Neural cell (in vitro differentiated cells): ENCODE results near the gene NAGS. TPM values are rescaled to one million over a fixed set of nuclear protein-coding genes. Genes with fewer than 3 reads are reported as not detected.
"Not testable (repeated sequence)": the region's sequence is repeated elsewhere in the genome, so short reads cannot be mapped to it uniquely, and the experiment has no call there.

ENCODE experiments used
- H2AFZ ChIP-seq: fragments of 200-600, 300-800 bp; sonication (generic), shearing (Covaris generic); 2 replicates; pipeline ENCODE4 v1.6.0; 2014; ENCODE audit warnings: low read depth, mild to moderate bottlenecking, antibody characterized with exemption, low read length, moderate library complexity
- H3F3A ChIP-seq: fragments of 200-600 bp; shearing (Covaris generic); 2 replicates; pipeline ENCODE4 v1.6.1; 2016; ENCODE audit warnings: mild to moderate bottlenecking, moderate library complexity, mixed read lengths, antibody characterized with exemption, low read length; ENCODE audit not compliant: insufficient read depth, poor library complexity, severe bottlenecking
- H3K27ac ChIP-seq: fragments of 200-600, 300-800 bp; sonication (generic), shearing (Covaris generic); 2 replicates; pipeline ENCODE4 v1.5.1; 2014; ENCODE audit warnings: mild to moderate bottlenecking, low read length, moderate library complexity
- H3K27me3 ChIP-seq: fragments of 300-800, 200-600 bp; sonication (generic), shearing (Covaris generic); 2 replicates; pipeline ENCODE4 v1.6.0; 2014; ENCODE audit warnings: mild to moderate bottlenecking, low read depth, low read length, moderate library complexity; ENCODE audit not compliant: insufficient read depth
- H3K36me3 ChIP-seq: fragments of 300-800, 200-600 bp; sonication (generic), shearing (Covaris generic); 2 replicates; pipeline ENCODE4 v1.5.1; 2014; ENCODE audit warnings: mild to moderate bottlenecking, antibody characterized with exemption, low read length, moderate library complexity; ENCODE audit not compliant: insufficient read depth
- H3K4me2 ChIP-seq: fragments of 300-800, 200-600 bp; sonication (generic), shearing (Covaris generic); 2 replicates; pipeline ENCODE4 v1.6.0; 2014; ENCODE audit warnings: mild to moderate bottlenecking, low read length
- H3K4me3 ChIP-seq: fragments of 300-800, 200-600 bp; sonication (generic), shearing (Covaris generic); 2 replicates; pipeline ENCODE4 v1.5.1; 2014; ENCODE audit warnings: mild to moderate bottlenecking, low read length, moderate library complexity
- H3K79me2 ChIP-seq: fragments of 200-600 bp; shearing (Covaris generic); replicated peaks from 2 replicates; pipeline ENCODE4 v1.6.0; 2014; ENCODE audit warnings: mild to moderate bottlenecking, low read length, moderate library complexity; ENCODE audit not compliant: insufficient read depth
- H3K9ac ChIP-seq: fragments of 300-800, 200-600 bp; sonication (generic), shearing (Covaris generic); 2 replicates; pipeline ENCODE4 v1.6.1; 2016; ENCODE audit warnings: mild to moderate bottlenecking, low read length, mixed read lengths
- H3K9me2 ChIP-seq: fragments of 200-600 bp; shearing (Covaris generic); 2 replicates; pipeline ENCODE4 v1.6.1; 2016; ENCODE audit warnings: mild to moderate bottlenecking, low read length, mixed read lengths; ENCODE audit not compliant: insufficient read depth
- H3K9me3 ChIP-seq: fragments of 200-600, 300-800 bp; sonication (generic), shearing (Covaris generic); 2 replicates; pipeline ENCODE4 v1.6.1; 2016; ENCODE audit warnings: mild to moderate bottlenecking, mixed run types, low read length, moderate library complexity, mixed read lengths
- H4K20me1 ChIP-seq: fragments of 200-600 bp; shearing (Covaris generic); 2 replicates; pipeline ENCODE4 v1.6.1; 2016; ENCODE audit warnings: mild to moderate bottlenecking, mixed run types; ENCODE audit not compliant: insufficient read depth
- CTCF ChIP-seq: fragments of 450-650 bp; IDR thresholded peaks from 2 replicates; pipeline ENCODE4 v1.5.1; 2014; ENCODE audit warnings: antibody characterized with exemption, mild to moderate bottlenecking, moderate library complexity; ENCODE audit not compliant: poor library complexity, severe bottlenecking
- EP300 ChIP-seq: fragments of 450-650 bp; conservative IDR thresholded peaks from 2 replicates; pipeline ENCODE4 v1.6.1; 2014; ENCODE audit warnings: antibody characterized with exemption, mild to moderate bottlenecking, moderate library complexity; ENCODE audit not compliant: poor library complexity, severe bottlenecking
- EZH2 ChIP-seq: fragments of 200-600, 300-800 bp; shearing (Covaris generic), sonication (generic); IDR thresholded peaks from 2 replicates; pipeline ENCODE4 v1.6.1; 2014; ENCODE audit warnings: antibody characterized with exemption, low read length, borderline replicate concordance, mild to moderate bottlenecking; ENCODE audit not compliant: insufficient read depth, poor library complexity, severe bottlenecking
- MXI1 ChIP-seq: fragments of 450-650 bp; conservative IDR thresholded peaks from 2 replicates; pipeline ENCODE4 v1.6.1; 2014; ENCODE audit warnings: antibody characterized with exemption, mild to moderate bottlenecking; ENCODE audit not compliant: poor library complexity, severe bottlenecking
- POLR2AphosphoS5 ChIP-seq: IDR thresholded peaks from 2 replicates; pipeline ENCODE4 v1.6.1; 2012
- RAD21 ChIP-seq: fragments of 450-650 bp; conservative IDR thresholded peaks from 2 replicates; pipeline ENCODE4 v1.6.1; 2014; ENCODE audit warnings: antibody characterized with exemption, mild to moderate bottlenecking, moderate library complexity
- REST ChIP-seq: IDR thresholded peaks from 2 replicates; pipeline ENCODE4 v1.6.1; 2012; ENCODE audit warnings: borderline replicate concordance
- SMC3 ChIP-seq: fragments of 450-650 bp; conservative IDR thresholded peaks from 2 replicates; pipeline ENCODE4 v1.6.1; 2014; ENCODE audit warnings: antibody characterized with exemption, mild to moderate bottlenecking, moderate library complexity; ENCODE audit not compliant: poor library complexity
- TAF1 ChIP-seq: IDR thresholded peaks from 2 replicates; pipeline ENCODE4 v1.6.1; 2012; ENCODE audit warnings: low read depth
- polyA plus RNA-seq: library from polyadenylated mRNA; depleted of rRNA; stranded (reverse); fragments of >200 nt; gene quantifications from 2 replicates; pipeline ENCODE4 v1.2.3, GENCODE V29; 2014

The NAGS gene
- polyA plus RNA-seq, 1 donor from 2014 or later, result not detected

- H3K27ac ChIP-seq, H3K9ac ChIP-seq, H2AFZ ChIP-seq, H3K4me3 ChIP-seq, H3K79me2 ChIP-seq, H3K9me3 ChIP-seq, H3F3A ChIP-seq, H4K20me1 ChIP-seq, H3K4me2 ChIP-seq, H3K36me3 ChIP-seq, H3K9me2 ChIP-seq: not testable (repeated sequence)
- H3K27me3 ChIP-seq, result peaks cover 17% of the 10 kb centered on the region
These were observed 7.2 kb upstream of the NAGS start for GRCh38 chr17:43997180-43997579.

DNA sequence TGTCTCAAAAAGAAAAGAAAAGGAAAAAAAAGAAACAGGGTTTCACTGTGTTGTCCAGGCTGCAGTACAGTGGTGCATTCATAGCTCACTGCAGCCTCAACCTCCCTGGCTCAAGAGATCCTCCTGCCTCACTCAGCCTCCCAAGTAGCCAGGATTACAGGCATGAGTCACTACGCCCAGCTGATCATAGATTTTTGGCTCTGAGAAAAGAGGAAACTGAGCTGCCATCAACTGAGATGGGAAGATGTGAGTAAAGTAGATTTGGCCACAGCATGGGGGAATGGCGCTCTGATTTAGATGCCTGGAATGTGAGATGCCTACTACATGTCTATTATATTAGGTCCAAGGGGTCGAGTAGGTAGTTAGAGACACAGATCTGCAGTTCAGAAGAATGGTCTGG is 5.9 kb upstream of the NAGS start:
- Histone ChIP-seq H3K36me3 (no peaks in the 10 kb centered on the region), H4K20me1 (no peaks in the 10 kb centered on the region), H3K79me2 (no peaks in the 10 kb centered on the region), H3K9me2 (no peaks in the 10 kb centered on the region), H3K9ac (no peak overlapping the region), H3K4me2 (no peak overlapping the region), H3K4me3 (no peak overlapping the region), H3K27ac (no peak overlapping the region), H3K9me3 (no peaks in the 10 kb centered on the region), H3F3A (no peaks in the 10 kb centered on the region), H3K27me3 (peaks cover 28% of the 10 kb centered on the region), H2AFZ (no peak overlapping the region)
- TF ChIP-seq SMC3 (no peak), CTCF (no peak), REST (no peak), EP300 (no peak), EZH2 (no peak), POLR2AphosphoS5 (no peak), TAF1 (no peak), MXI1 (no peak), RAD21 (no peak)

- Histone ChIP-seq H3K9me3 (no peaks in the 10 kb centered on the region), H3K36me3 (no peaks in the 10 kb centered on the region), H3K27ac (no peak overlapping the region), H3K79me2 (no peaks in the 10 kb centered on the region), H3F3A (no peaks in the 10 kb centered on the region), H3K9me2 (no peaks in the 10 kb centered on the region), H3K4me3 (no peak overlapping the region), H3K4me2 (no peak overlapping the region), H3K27me3 (peaks cover 33% of the 10 kb centered on the region), H4K20me1 (no peaks in the 10 kb centered on the region), H2AFZ (no peak overlapping the region), H3K9ac (no peak overlapping the region)
- TF ChIP-seq EP300 (no peak), REST (no peak), CTCF (no peak), EZH2 (no peak), SMC3 (no peak), RAD21 (no peak), TAF1 (no peak)
These were observed 5.4 kb upstream of the NAGS start for GRCh38 chr17:43999024-43999423.
